Neural progenitor cell (in vitro differentiated cells): ENCODE results near the gene CHRNA1.

Experiments used
- EZH2phosphoT487 ChIP-seq: fragments of 200-600 bp; sonication (generic); IDR thresholded peaks from 2 replicates; pipeline ENCODE4 v1.6.1; 2017; ENCODE audit warnings: antibody characterized with exemption
- TF ChIP-seq, protein P1 (sequence below): fragments of 200-600 bp; sonication (generic); IDR thresholded peaks from 2 replicates; pipeline ENCODE4 v1.5.1; 2017; ENCODE audit warnings: antibody characterized with exemption, mild to moderate bottlenecking

DNA sequence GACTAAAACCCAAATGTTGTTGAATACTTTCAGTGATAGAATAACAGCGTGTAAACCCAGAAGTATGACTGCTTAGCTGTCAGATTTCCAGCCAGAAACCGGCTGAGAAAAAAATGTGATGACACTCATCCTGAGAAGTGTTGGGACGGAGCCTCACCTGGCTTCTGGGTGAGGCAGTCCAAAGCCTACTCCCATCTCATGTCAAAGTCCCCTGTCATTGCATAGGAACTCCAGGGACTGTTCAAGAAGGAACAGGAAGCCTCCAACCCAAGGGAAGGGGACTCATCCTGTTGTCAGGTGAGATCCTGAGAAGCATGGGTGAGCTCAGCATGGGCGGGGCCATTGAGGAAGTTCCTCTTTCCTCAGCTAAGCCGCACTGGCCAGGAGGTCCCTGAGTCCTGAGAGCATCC, 11.3 kb upstream of the CHRNA1 start:
- TF ChIP-seq, protein P1, sequence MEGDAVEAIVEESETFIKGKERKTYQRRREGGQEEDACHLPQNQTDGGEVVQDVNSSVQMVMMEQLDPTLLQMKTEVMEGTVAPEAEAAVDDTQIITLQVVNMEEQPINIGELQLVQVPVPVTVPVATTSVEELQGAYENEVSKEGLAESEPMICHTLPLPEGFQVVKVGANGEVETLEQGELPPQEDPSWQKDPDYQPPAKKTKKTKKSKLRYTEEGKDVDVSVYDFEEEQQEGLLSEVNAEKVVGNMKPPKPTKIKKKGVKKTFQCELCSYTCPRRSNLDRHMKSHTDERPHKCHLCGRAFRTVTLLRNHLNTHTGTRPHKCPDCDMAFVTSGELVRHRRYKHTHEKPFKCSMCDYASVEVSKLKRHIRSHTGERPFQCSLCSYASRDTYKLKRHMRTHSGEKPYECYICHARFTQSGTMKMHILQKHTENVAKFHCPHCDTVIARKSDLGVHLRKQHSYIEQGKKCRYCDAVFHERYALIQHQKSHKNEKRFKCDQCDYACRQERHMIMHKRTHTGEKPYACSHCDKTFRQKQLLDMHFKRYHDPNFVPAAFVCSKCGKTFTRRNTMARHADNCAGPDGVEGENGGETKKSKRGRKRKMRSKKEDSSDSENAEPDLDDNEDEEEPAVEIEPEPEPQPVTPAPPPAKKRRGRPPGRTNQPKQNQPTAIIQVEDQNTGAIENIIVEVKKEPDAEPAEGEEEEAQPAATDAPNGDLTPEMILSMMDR: no peak
- no peak for TF ChIP-seq EZH2phosphoT487
